Measurements from ENCODE around the gene POU6F1.

The POU6F1 gene

DNA sequence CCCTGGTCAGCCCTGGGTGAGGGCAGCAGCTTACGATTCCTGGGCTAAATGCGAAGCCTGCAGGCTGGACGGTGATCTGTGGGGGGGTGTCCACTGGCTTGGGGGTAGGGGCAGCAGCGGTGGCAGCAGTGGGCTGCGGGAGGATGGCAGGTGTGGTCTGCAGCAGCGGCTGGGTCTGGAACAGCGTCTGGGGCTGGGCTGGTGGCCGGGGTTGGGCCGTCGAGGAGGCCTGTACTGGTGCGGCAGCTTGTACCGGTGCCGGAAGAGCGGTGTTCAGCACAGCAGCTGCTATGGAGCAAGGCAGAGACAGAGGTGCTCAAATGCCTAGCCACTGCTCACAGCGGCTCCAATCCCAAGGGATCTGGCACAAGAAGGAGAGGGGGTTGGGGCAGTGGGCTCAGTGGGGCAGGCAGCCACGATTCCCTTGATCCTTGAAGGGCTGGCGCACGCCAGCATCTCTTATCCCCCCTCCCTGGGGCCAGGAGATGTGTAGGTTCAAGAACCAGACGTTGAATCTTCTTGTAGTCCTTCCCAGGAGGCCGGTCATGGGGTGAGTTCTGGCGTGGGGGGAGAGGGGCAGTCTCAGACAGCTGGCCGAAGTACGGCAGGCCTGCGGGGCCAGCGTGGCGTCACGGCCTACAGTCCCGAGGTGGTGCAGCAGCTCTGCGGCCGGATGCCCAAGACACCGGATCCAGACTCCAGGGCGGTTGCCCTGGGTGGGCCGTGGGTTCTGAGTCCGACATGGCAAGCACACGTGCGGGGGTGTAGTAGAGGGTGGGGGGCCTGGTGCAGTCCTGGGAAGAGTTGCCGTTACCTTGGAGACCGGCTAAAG is 19.9 kb downstream of the POU6F1 start:
- DNase-seq: no peak

DNA sequence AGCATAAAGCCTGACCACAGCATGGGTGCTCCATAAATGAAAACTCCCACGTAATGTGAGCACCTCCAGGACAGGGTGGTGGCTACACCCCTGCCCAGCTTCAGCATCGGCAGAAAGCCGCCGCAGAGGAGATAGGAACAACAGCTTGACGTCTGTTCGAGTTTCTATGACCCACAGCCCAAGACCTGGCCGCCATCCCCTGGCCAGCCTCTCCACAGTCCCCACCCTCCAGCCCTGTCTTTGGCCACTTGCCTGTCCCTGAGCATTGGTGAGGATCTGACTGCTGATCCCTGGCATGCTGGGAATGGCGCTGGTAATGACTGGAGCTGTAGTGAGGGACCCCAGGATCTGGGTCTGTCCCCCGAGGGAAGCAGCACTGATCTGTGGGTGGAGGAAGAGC is 21.3 kb downstream of the POU6F1 start:
- no peak for DNase-seq

DNA sequence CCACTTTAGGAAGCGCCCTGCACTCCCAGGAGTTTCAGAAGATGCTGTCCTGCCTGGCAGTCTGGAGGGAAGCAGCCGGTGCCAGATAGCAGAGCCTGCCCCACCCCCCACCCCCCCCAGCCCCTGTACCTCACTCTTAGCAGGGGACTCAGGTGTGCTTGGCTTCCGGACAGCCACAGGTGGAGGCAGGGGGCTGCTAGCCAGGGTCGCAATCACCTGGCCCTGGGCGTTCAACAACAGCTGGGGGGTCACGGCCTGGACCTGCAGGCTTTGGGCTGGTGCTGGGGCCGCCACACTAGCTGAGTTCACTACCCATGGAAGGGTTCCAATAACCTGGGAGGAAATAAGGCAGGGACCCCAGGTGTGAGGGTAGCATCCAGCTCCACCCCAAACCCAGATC is 22.0 kb downstream of the POU6F1 start:
- no peak for DNase-seq

DNA sequence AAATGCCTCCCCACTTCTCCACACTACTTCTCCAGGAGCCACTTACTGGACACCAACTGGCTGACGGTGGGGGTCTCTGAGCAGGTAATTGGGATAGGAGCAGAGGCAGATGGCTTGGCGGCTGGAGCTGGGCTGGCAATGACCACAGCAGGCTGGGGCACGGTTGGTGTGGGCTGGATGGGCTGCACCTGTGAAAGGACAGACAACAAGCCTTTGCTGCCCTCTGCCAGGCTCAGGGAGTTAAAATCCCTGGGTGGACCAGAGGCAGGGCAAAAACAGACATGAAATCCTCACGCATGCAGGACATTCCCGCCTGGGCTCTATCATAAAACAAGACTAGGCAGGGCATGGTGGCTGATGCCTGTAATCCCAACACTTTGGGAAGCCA is 25.6 kb downstream of the POU6F1 start:
- DNase-seq: no peak

DNA sequence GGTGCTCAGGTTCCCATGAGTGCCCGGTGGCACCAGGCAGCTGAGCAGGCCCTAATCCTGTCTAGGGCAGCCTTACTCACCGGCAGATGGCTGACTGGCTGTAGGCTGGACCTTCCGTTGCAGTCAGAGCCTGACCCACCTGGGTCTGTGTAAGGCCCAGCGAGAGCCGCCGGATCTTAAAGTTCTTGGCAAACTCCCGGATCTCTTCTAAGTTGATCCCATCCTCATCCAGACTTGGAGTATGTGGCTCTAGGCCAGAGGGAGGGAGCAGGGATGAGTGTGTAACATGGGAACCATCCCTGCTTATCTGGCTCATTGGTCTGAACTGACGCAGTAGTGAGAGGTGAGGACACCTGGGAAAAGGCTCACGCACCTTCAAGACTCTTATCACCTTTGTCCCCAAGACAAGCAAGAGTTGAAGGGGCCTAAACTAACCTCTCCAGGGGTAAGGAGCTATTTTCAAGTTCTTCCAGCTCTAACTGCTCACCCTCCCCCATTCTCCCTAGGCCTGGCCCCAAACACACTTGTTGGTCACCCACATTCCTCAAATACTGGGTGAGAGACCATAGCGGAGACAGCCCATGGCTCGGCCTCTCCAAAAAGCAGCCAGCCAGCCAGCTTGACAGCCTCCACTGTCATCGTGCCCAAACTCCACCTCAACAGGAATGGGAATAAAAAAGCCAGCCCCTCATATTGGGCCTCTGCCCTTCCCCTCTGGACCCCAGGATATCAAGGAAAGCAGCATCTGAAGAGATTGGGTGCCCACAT is 26.2 kb downstream of the POU6F1 start:
- DNase-seq: no peak

DNA sequence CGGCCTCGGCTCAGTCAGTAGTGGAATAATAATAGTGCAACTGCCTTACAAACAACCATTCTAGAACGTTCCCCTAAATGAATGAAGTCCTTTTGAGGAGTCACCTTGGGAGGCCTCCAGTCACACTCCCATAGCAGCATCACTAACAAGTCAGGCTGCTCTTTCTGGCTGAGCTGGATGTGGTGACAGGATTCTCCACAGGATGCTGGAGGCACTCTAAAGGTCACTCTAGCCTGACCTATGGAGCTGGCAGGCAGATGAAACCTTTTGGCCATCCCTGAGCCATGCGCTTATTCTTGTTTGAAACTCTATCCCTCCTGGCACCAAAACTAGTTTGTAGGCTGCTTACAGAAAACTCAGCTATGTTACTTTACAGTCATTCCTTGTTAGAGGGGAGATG is 27.0 kb downstream of the POU6F1 start:
- DNase-seq: no peak

DNA sequence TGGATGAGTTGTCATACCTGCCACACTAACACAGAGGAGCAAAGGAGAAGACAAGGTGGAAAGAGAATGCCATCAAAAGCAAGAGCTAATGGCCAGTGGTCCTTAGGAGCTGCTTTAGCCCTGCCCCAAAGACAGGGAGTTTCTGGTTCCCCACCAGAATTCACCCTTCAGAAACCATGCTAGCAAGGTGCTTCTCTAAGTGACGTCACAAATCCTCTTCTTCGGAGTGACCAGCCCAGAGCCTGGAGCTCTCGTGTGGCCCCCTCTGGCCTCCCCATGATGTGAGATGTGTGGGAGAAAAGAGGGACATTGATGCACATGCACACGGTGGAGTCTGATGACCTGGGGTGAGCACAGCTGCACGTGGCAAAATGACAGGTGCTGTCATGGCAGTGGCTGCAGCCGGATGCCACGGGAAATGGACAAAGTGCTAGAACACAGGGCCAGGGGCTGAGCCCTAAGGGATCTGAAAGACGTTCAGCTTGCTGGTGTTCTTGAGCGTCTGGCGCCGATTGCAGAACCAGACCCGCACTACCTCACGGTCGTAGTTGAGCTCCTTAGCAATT is 28.0 kb downstream of the POU6F1 start:
- DNase-seq: no peak

DNA sequence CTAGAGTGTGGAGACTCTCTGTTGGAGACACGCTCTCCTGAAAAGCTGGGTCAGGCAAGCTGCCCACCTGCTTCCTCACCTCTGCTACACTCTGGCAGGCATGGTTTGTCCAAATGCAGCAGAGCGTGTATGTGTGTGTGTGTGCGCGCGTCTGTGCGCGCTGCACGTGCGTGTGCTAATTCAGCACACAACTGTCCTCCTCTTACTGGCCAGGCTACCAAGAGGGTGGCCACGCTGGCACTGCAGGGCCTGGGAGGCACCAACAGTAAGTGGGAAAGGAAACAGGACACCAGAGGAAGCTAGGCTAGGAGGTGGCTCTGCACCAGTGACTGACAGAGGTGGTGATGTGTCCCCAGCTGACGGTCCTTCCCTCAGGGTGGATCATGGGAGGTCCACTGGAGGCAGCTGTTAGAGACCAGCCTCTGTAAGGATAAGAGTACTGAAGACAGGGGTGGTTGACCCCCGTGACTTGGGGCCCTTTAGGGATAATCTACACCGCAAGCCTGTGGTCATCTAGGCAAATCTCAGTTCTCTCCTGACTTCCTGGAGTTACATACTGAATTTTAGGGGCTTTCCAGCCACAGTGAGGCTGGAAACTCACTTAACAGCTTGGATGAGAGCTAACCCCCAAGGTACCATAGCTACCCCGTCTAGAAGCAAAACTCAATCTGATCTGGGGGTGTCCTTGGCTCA is 29.4 kb downstream of the POU6F1 start:
- no peak for DNase-seq

DNA sequence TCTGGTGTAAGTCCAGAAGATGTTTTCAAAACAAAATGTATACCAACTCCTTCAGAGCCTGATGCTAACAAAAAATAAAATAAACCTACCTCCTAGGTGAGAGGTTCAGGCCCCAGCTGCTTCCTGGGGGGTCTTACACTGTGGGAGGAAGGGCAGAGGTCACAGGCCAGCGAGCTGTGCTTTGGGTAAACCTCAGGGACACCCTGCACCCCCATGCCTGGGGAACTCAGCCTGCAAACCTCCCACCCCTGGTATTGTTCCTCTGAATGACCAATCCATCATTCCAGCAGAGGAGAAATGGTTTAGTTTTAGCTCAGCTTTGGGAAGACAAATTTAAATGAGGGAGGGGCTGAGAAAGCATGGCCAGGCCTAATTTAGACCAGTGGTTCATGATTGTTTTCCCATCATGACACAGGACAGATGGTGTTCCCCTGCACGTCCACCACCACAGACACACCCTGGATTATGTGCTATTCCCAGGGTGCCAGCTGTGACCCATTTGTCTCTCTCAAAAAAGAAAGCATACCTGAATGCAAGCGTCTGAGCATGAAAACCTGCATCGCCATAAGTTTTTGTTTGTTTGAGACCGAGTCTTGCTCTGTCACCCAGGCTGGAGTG is 30.4 kb downstream of the POU6F1 start:
- no peak for DNase-seq

DNA sequence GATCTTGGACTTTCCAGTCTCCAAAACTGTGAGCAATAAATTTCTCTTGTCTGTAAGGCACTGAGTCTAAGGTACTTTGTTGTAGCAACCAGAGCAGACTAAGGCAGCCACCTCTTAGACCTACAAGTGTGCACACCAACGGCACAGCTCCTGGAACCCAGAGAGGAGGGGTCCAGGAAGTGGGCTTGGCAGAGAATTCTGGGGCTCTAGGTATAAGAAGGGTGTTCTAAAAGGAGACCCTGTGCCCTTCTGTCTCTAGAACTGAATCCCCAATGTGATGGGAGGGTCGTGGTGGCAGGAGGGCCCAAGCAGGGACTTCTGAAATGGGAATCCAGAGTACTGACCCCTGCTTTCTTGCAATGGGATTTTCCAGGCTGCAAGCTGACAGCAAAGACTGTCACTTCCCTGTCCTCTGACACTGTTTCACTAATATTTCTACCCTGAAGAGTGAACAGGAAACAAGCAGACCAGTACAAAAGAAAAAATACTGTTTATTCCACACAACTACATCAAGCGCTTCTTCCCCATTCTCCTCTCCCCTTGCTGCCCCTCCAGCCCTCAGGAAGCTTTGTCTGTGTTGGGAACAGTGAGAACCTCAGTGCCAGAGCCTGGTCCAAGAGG is 31.3 kb downstream of the POU6F1 start:
- DNase-seq: no peak

DNA sequence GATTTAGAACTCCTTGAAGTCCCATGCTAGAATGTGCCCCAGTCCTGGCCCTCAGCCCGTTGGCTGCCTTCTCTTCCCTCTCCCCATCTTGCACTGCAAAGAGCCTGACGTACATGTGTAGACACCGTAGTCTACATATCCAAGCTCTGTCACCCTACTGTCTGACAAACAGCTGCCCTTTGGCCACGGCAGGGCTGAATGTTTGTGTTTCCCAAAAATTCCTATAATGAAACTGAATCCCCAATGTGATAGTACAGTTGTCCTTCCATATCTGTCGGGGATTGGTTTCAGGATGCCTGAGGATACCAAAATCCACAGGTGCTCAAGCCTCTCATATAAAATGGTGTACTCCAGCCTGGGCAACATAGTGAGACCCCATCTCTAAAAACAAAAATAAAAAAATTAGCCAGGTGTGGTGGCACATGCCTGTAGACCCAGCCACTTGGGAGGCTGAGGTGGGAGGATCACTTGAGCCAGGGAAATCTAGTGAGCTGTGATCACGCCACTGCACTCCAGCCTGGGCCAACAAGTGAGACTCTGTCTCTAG is 32.6 kb downstream of the POU6F1 start:
- DNase-seq: no peak

DNA sequence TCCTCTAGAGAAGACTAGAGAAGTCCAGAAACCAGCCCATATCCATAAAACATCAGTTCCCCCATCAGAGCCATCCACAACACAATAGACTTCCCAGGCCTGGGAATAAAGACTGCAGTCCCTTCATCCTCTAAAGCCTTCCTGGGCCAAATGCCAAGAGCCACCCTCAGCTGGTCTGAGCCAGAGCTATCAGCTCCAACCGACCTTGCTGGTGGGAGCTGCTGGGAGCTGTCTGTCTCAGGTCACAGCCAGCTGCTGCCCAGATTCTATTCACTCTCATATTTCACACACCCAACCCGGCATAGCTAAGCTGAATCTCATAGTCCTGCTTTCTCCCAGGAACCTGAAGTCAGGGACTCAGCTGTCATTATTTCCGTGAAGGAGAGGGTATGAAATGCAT is 34.0 kb downstream of the POU6F1 start:
- peak; percentile 54 for DNase-seq

DNA sequence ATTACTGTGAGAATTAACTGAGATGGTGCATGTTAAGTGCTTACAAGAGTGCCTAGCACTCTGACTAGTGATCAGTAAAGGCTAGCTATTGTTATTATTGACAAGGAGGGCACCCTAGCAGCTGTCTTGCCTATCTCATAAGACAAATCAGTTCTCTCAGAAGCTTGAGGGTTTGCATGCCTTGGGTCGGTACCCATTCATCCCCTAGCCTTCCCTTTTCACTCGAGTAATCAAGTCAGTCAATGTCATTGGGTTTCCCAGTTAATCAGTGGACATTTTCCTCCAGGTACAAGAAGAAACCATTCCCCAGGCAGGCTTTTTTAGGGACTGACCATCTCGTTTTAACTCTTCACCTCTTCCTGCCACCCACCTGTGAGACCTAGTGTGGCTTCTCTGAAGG is 34.5 kb downstream of the POU6F1 start:
- no peak for DNase-seq

DNA sequence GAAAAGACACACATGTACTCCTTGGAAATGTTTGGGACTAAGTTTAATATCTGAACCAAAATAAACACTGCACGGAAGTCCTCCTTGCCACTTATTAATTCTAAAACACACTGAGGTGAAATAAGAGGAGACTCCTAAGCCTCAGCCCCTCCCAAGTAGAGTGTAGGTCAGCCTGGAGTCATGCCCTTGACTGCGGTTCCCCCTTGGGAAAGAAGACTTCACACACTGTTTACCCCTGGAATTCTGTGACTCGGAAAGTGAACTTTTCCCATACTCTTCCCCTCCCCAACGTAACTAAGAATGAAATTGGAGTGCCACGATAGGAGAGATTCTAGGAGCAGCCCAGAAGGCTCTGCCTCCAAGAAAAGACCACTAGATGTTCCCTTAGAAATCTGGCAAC is 36.3 kb downstream of the POU6F1 start:
- DNase-seq: no peak

DNA sequence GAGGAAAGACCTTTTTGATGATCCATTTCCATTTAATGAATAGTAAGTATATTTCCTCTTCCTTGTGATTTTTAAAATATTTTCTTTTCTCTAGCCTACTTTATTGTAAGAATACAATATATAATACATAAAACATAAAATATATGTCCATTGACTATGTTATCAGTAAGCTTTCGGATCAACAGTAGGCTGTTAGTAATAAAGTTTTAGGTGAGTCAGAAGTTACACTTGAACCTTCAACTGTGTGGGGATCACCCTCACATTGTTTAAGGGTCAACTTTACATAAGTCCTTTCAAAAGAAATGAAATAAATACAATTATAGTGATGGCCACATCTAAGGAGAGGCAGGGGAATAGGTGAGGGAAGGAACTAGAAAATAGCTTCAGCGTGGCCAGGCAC is 40.0 kb downstream of the POU6F1 start:
- DNase-seq: no peak

DNA sequence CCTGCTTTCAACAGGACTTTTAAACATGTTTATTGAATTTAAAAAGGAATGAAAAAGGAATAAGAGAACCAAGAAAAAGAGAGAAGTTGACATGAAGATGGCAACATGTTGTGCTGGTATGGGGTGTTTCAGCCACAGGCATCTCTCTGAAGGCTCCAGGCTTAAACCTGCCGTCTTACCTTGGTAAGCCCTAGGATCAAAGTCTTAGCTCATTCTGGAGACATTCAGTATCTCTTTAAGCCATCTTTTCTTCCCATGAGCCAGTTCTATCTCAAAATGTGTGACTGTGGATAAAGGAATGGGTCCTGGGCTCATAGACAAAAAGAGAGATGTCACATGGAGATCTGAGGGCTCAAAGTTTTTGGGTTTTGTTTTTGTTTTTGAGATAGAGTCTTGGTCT is 43.4 kb downstream of the POU6F1 start:
- DNase-seq: no peak

DNA sequence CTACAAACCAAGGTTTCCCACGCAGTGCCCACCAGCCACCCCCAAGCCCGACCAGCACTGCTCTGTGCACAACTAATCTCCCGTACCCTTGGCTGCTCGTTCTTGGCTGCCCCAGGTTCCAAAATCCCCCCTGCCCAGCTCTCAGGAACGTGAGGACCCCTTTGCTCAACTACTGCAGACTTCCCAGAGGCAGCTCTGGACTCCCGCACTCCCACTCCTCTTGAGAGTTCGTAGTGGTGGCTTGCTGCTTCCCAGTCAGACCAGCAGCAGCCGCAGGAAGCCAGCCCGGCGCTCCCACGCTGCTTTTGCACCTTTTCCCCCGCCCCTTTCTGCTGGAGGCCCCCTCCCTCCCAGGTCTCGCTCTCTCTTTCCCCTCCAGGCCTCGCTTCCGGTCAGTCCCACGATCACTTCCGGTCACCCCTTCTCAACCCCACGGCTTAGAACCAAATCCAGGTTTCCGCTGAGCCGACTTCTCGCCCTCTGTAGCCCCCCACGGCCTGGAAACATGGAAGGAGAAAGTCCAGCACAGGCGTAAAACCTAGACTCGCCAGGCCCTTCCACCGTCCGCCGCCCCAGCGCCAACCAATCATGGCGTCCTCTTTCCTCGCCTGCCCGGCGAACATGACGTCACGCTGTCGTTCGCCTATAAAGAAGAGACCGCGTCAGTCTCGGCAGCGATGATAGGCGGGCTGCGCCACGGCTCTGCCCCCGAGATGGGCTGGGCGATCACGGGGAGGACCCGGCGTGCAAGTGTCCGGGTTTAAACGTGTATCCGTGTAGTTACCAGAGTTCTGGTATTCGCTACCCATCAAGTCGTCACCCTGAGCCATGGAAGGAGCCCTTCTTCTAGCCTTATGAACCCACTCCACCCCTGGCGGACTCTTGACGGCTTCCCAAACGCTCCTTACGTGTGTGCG is 45.1 kb downstream of the POU6F1 start, which contains the start of gene TFCP2:
TSS of gene TFCP2 (minus strand) at position 621 of the 917 bp plus-strand sequence. CDS start 713 bp downstream, outside the sequence.
- peak; percentile 97 for DNase-seq

DNA sequence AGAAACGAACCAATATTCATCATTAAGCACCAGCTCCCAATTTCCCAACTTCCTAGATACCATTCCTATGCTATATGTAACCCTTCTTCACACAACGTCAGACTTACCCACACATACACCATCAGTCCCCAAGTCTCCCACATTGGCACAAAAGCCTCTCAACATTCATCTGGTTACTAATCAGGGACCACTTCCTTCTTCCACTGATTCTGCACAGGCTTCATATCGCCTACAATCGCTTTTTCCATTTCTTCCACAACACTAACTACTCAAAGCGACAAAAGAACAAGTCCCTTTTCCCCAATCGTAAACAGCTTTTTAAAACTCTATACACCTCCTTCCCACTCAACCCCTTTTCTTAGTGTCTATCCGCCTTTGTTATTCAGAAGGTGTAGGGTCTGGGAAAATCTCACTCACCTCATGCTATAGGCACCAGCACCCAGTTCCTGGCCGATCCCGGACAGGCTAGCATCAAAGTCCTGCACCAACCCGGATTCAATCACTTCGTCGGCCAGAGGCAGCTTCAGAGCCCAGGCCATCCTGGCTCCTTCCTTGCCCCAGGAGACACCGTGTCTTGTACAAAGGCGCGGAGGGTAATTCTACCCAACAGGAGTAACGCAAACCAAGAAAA is 45.9 kb downstream of the POU6F1 start:
- DNase-seq: peak; percentile 29

DNA sequence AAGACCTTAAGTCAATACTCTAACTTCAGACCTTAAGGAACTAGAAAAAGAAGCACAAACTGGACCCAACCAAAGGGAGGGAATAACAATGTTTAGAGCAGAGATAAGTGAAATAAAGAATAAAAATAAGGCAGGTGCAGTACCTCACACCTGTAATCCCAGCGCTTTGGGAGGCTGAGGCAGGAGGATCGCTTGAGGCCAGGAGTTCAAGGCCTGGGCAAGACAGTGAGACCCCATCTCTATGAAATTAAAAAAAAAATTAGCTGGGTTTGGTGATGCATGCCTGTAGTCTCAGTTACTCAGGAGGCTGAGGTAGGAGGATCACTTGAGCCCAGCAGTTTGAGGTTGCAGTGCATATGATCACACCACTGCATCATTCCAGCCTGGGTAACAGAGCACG is 54.1 kb downstream of the POU6F1 start:
- no peak for DNase-seq

DNA sequence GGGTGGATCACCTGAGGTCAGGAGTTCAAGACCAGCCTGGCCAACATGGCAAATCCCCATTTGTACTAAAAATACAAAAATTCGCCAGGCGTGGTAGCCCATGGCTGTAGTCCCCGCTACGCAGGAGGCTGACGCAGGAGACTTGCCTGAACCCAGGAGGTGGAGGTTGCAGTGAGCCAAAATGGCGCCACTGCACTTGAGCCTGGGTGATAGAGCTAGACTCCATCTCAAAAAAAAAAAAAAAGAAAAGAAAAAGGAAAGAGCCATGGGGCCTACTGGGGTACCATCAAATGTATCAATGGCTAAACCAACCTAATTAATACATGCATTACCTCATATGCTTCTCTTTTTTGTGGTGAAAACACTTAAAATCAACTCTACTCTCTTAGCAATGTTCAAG is 55.6 kb downstream of the POU6F1 start:
- DNase-seq: no peak
